H1 (cell line): ENCODE measurements around the gene TYSND1. TPM values are rescaled to one million over a fixed set of nuclear protein-coding genes. Genes with fewer than 3 reads are reported as not detected.
A peak's percentile ranks its signal among the peaks of the same experiment; 100 is the strongest.

Experiments used
- ATF3 ChIP-seq: IDR thresholded peaks from 2 replicates; pipeline ENCODE4 v1.6.1; 2011; ENCODE audit warnings: low read depth, mild to moderate bottlenecking, low read length; ENCODE audit not compliant: insufficient read depth
- CEBPB ChIP-seq: IDR thresholded peaks from 2 replicates; pipeline ENCODE4 v1.6.1; 2012; ENCODE audit warnings: low read depth, low read length
- CHD1 ChIP-seq: IDR thresholded peaks from 2 replicates; pipeline ENCODE4 v1.6.1; 2012; ENCODE audit warnings: low read depth, low read length, improper control_type of control experiment
- GABPA ChIP-seq: IDR thresholded peaks from 2 replicates; pipeline ENCODE4 v1.6.1; 2011; ENCODE audit warnings: mild to moderate bottlenecking, low read length, moderate library complexity, borderline replicate concordance; ENCODE audit not compliant: insufficient read depth
- JUN ChIP-seq: IDR thresholded peaks from 2 replicates; pipeline ENCODE4 v1.6.1; 2011; ENCODE audit warnings: low read depth, mild to moderate bottlenecking, improper control_type of control experiment, low read length
- KDM5A ChIP-seq: fragments of 200-600 bp; IDR thresholded peaks from 2 replicates; pipeline ENCODE4 v1.7.1; 2012; ENCODE audit warnings: mild to moderate bottlenecking, low read length, inconsistent platforms, mixed read lengths
- MAFK ChIP-seq: IDR thresholded peaks from 2 replicates; pipeline ENCODE4 v1.6.1; 2012; ENCODE audit warnings: low read depth, mild to moderate bottlenecking, improper control_type of control experiment, low read length
- NANOG ChIP-seq: IDR thresholded peaks from 2 replicates; pipeline ENCODE4 v1.6.1; 2011; ENCODE audit warnings: low read length, low read depth, mild to moderate bottlenecking, inconsistent platforms; ENCODE audit not compliant: insufficient read depth, poor library complexity, severe bottlenecking
- NRF1 ChIP-seq: IDR thresholded peaks from 2 replicates; pipeline ENCODE4 v1.6.1; 2011; ENCODE audit warnings: mild to moderate bottlenecking, low read depth, low read length, improper control_type of control experiment
- SAP30 ChIP-seq: fragments of 300-600 bp; sonication (generic); IDR thresholded peaks from 2 replicates; pipeline ENCODE4 v1.7.1; 2012; ENCODE audit warnings: low read length, moderate library complexity, mild to moderate bottlenecking, inconsistent platforms; ENCODE audit not compliant: insufficient read depth, insufficient replicate concordance
- SP1 ChIP-seq: IDR thresholded peaks from 2 replicates; pipeline ENCODE4 v1.6.1; 2011; ENCODE audit warnings: low read depth, low read length
- SUZ12 ChIP-seq: fragments of 200-600 bp; sonication (generic); IDR thresholded peaks from 2 replicates; pipeline ENCODE4 v1.6.1; 2012; ENCODE audit warnings: mild to moderate bottlenecking, inconsistent platforms, low read length, moderate library complexity, mixed read lengths
- TBP ChIP-seq: IDR thresholded peaks from 2 replicates; pipeline ENCODE4 v1.6.1; 2011; ENCODE audit warnings: low read depth, low read length, improper control_type of control experiment
- ZNF274 ChIP-seq: IDR thresholded peaks from 2 replicates; pipeline ENCODE4 v1.7.0; 2012; ENCODE audit warnings: low read length, borderline replicate concordance; ENCODE audit errors: extremely low read depth
- polyA plus RNA-seq, 7 experiments: library from polyadenylated mRNA; depleted of rRNA in 3 of 7; stranded (reverse) in 5 of 7; unstranded in 2 of 7; fragments of >200 nt in 5 of 7; fragments of 200-250 nt in 2 of 7; gene quantifications; 1 replicate in 5 of 7; 2 replicates in 1 of 7; 4 replicates in 1 of 7; pipeline versions ENCODE4 v1.2.1 to v1.2.3, GENCODE V29; 2011 to 2013; ENCODE audit warnings: missing spikeins in 2 of 7, mixed read lengths in 2 of 7
- total RNA-seq: library from RNA; stranded (reverse); fragmentation: NEBNext Ultra II Directional; extraction: Animal tissue kit (Norgen Biotek cat#: 25700); gene quantifications from 2 replicates; pipeline ENCODE4 v1.2.1, GENCODE V29; 2021

Gene TYSND1
- total and polyA plus RNA-seq, 2 of the 8 experiments (the other 6 are each of a cell fraction or from before 2014, with no cell fraction given) = 11.9 to 15.0 TPM

- TF ChIP-seq ZNF274 = no peak
- TF ChIP-seq CEBPB = peak; percentile 51; the same call in 1 of the 2 replicates
- 0 out of 2 replicates have a peak, but pooled peaks have one; percentile 40 for TF ChIP-seq KDM5A
- TF ChIP-seq CHD1 = no peak
- no peak for TF ChIP-seq MAFK
- no peak for TF ChIP-seq NRF1
- TF ChIP-seq SP1 = no peak
- TF ChIP-seq GABPA = no peak
- TF ChIP-seq TBP = no peak
- TF ChIP-seq NANOG = no peak
- TF ChIP-seq ATF3 = no peak
- TF ChIP-seq JUN = no peak
- TF ChIP-seq SAP30 = peak; percentile 53
- TF ChIP-seq SUZ12 = no peak
Measured at GRCh38 chr10:70169649-70170364, 23.3 kb upstream of the TYSND1 start (continued).
